GM18951 (cell line): ENCODE measurements around the gene CGNL1.

ENCODE experiments used
- POLR2A ChIP-seq: IDR thresholded peaks from 4 replicates; pipeline ENCODE4 v1.6.1; 2011; ENCODE audit warnings: mild to moderate bottlenecking; ENCODE audit not compliant: insufficient read length, insufficient read depth; ENCODE audit errors: extremely low read depth
- in situ Hi-C: fragments of 300-500 bp; cut with MboI; formaldehyde crosslinking; loops from one replicate; pipeline ENCODE4 v1.12.0; 2022; ENCODE audit warnings: low sequenced_read_pairs, mixed read lengths, inconsistent platforms; ENCODE audit not compliant: unreplicated experiment

CGNL1 gene

DNA sequence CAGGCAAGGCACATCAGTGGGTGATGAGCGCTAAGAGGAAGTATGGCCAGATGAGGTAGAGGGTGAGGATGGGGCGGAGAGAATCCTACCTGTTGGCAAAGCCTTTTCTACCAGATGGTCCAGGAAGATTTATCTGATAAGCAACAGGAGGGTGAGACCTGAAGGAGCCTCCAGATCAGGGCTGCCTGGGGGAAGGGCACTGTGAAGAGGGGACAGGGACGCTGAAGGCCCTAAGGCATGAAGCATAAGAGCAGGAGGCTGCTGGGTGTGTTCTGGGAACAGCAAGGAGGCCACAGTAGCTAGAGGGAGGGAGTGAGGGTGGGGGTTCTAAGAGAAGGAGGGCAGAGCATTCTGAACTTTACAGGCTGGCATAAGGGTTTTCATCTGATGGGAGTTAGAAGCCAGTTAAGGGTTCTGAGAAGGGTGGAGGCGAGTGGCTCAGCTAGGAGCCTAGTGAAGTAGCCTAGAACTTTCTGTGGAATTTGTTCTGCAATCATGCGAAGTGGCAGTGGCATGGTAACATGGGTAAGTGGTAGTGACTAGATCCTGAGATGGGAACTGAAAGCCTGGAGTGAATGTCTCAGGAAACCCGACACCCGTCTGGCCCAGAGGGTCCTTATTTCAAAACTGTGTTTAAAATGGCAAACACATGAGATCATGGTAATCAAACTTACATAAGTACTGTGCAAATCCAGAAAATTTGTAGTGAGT is 29.9 kb downstream of the CGNL1 start:
- TF ChIP-seq POLR2A = no peak
- in situ Hi-C loops = no loop called here

DNA sequence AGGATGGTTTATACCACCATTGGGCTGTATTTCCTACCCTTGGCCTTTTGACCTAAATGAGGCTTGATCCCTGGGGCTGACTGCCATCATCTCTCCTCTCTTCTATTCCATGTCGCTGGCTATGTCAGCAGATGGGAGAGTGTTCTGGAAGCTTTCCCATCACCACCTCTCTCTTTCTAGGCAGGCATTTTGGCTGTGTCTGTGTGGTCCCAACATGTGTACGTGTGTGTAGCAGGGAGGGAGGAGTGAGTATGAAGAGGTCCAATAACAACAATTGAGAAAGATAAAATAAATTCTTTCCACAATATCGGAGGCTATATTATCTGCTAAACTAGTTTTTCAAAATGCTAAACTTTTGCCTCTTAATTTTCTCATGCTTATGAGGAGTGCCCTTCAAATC is 34.1 kb downstream of the CGNL1 start:
- in situ Hi-C loops = no loop called here
- TF ChIP-seq POLR2A = no peak

DNA sequence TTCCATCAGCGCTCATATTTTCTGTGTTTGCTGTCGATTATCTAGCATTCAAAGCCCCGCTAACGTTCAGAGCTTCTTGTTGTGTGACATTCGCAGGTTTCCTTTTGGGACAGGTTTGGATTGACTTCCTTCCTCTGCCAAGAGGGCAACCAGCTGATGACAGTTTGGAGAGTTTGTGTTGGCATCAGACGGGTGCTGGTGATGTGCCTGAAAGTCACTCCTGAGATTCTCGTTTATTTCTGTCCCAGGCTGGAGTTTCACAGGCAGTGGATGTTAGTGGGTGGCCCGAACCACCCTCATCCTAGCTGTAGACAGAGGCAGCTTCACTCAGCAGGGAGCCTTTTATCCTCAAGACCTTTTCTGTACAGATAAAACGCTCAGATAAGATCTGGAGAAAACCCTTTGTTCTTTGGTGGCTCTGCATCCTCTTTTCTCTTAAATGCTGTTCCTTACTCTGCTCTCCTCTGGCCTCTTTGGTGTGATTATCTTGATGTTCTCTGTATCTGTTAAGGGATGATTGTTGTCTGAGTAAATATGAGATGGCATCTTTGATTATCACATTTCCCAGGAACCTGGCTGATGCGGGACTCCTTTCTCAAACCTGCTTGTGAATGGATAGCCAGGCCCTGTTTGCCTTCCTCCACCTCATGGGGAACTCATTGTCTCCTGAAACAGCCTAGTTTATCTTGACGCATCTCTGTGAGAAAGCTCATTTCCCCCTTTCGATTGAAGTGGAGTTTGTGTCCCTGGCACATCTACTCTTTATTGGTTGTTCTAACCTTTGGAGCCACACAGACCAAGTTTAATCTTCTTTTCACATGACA is 35.9 kb downstream of the CGNL1 start:
- in situ Hi-C loops = no loop called here
- no peak for TF ChIP-seq POLR2A

- in situ Hi-C loops = no loop called here
- TF ChIP-seq POLR2A = no peak
These were observed 39.3 kb downstream of the CGNL1 start for GRCh38 chr15:57415602-57416001.

- in situ Hi-C loops = no loop called here
- no peak for TF ChIP-seq POLR2A
These were observed 42.3 kb downstream of the CGNL1 start for GRCh38 chr15:57418635-57419034.

DNA sequence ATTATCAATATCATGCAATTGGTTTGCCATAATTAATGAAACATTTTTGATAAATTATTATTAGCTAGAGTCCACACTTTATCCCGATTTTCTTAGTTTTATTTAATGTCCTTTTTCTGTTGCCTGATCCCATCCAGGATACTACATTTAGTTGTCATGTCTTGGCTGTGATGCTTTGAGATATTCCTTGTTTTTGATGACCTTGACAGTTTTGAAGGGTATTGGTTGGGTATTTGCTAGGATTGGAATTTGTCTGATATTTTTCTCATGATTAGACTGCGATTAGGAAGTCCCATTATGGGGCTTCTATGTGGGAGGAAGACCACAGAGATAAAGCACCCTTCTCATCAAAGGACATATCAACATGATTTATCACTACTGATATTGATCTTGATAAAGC is 43.0 kb downstream of the CGNL1 start:
- in situ Hi-C loops = no loop called here
- TF ChIP-seq POLR2A = no peak

DNA sequence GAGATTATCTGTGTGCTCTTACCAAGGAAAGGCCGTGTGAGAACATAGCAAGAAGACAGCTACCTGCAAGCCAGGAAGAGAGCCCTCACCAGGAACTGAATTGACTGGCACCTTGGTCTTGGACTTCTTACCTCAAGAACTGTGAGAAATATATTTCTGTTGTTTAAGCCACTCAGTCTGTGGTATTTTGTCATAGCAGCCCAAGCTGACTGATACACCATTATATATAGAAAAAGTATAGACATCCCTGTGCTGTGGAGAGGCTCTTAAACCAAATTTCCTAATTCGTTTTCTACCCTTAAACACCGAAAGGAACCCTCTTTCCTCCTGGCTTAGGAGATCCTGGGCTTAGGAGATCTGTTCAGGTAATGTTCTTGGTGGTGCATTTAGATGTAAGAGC is 44.8 kb downstream of the CGNL1 start:
- no peak for TF ChIP-seq POLR2A
- in situ Hi-C loops = no loop called here

- no peak for TF ChIP-seq POLR2A
- in situ Hi-C loops = no loop called here
These were observed 45.2 kb downstream of the CGNL1 start for GRCh38 chr15:57421551-57421950.

GRCh38 chr15:57422113-57422754 is 45.9 kb downstream of the CGNL1 start:
- TF ChIP-seq POLR2A = no peak
- in situ Hi-C loops = no loop called here

- TF ChIP-seq POLR2A = no peak
- in situ Hi-C loops = no loop called here
These were observed 47.4 kb downstream of the CGNL1 start for GRCh38 chr15:57423599-57424140.

DNA sequence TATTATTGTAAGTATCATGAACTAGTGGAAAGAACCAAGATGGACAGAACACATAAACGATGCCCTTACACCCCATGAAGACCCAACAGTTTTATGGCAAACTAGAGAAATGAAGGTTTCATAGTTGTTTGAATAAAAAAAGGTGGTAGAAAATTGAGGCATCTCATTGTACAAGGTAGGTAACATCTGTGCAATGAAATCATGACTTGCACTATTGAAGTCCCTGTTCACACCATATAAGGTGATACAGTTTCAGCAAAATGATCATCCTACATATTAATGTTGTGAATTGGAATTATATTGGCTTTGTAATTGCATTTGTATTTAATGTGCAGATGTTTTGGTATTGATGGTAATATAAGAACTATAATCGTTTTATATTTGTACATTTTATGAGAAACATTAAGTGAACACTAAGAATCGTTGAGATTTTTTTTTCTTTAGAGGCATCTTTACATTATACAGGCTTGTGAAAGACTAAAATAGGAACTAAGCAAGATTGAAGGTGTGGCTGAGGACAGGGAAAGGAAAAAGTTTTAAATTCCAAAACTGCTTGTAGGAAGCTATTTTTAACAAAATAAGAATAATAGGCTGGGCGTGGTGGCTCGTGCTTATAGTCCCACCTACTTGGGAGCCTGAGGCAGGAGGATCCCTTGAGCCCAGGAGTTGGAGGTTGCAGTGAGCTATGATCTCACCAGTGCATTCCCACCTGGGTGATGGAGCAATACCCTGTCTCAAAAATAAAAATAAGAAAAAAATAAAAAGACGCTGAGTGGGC is 48.5 kb downstream of the CGNL1 start:
- in situ Hi-C loops = no loop called here

DNA sequence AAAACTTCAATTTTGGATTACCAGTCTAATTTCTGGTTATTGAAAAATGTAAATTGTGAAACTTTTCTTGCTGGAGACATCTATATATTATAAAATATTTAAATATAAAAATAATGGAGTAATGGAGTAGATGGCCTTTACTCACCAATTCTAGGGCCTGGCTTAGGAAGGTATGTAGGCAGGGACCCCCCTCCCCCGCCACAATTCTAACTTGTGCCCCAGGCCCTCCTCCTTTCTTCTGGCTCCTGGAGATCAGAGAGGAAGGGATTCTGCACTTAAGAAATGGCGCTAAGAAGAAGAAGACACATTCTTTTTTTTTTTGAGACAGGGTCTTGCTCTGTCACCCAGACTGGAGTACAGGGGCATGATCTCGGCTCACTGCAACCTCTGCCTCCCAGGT is 49.5 kb downstream of the CGNL1 start:
- no peak for TF ChIP-seq POLR2A
- in situ Hi-C loops = no loop called here

More for the DNA sequence above, 48.5 kb downstream of the CGNL1 start:
- no peak for TF ChIP-seq POLR2A
